ENCODE data around the gene CES5A. TPM values are rescaled to one million over a fixed set of nuclear protein-coding genes. Genes with fewer than 3 reads are reported as not detected.

CES5A gene
- total and polyA plus RNA-seq, 2 of the 4 experiments (the other 2 are of a cell fraction), result not detected

DNA sequence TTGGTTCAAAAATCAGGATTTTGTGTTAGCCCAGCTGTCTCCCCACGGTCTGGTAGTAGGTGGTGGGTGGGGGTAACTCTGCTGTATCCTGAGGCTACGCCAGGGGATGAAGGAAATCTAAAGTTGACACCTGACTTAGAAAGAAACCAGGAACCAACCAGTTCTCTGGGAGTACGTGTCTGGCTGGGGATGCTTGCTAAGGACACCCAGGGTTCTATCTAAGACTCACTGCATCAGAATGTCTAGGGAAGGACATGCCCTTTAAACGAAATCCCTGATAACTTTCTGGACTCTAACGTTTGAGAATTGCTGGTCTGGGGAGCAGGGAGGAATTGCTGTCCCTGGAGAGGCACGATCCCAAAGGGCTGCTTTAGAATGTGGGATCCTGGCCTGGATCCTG lies 39.2 kb upstream of the CES5A start:
- no peak for DNase-seq
- no peak for ATAC-seq (ENCODE audit: low read depth)
- Histone ChIP-seq H3K9me3 (ENCODE audit: control insufficient read depth, insufficient read depth, low read length) (no peaks in the 10 kb centered on the region), H3K36me3 (ENCODE audit: control insufficient read depth, insufficient read depth, low read length) (no peaks in the 10 kb centered on the region), H3K9me1 (ENCODE audit: insufficient read depth, low read length) (no peaks in the 10 kb centered on the region), H4K20me1 (ENCODE audit: insufficient read depth, low read length) (no peaks in the 10 kb centered on the region), H4K8ac (ENCODE audit: low read depth in 2 of 2, low read length in 2 of 2) (no peak overlapping the region), H3K79me1 (ENCODE audit: low read depth in 1 of 2, low read length in 2 of 2) (no peaks in the 10 kb centered on the region), H4K91ac (ENCODE audit: insufficient read depth, low read depth, low read length) (no peak overlapping the region), H3K18ac (ENCODE audit: low read depth, low read length) (no peak overlapping the region), H3K56ac (ENCODE audit: extremely low read depth, insufficient read depth, low read length) (no peak overlapping the region), H2AK5ac (ENCODE audit: low read depth, low read length) (no peak overlapping the region), H2BK15ac (ENCODE audit: low read depth, low read length) (no peak overlapping the region), H3K27me3 (ENCODE audit: control insufficient read depth, insufficient read depth, low read length) (no peaks in the 10 kb centered on the region), H3K4me3 (ENCODE audit: insufficient read depth, low read depth, low read length) (no peak overlapping the region), H2AFZ (replicated peaks; ENCODE audit: low read length, poor library complexity) (no peak overlapping the region), H3K4me2 (ENCODE audit: low read depth, low read length) (no peak overlapping the region), H3K4me1 (ENCODE audit: control insufficient read depth, insufficient read depth, low read length) (no peaks in the 10 kb centered on the region), H2AK9ac (replicated peaks; ENCODE audit: low read depth, low read length, poor library complexity) (no peak overlapping the region), H2BK20ac (ENCODE audit: low read depth, low read length) (no peak overlapping the region), H3K4ac (ENCODE audit: low read depth, low read length) (no peak overlapping the region), H3K23ac (ENCODE audit: low read depth, low read length) (no peak overlapping the region), H2BK120ac (ENCODE audit: low read depth, low read length) (no peak overlapping the region), H3K27ac (ENCODE audit: insufficient read depth, low read length) (no peak overlapping the region), H3K14ac (replicated peaks; ENCODE audit: low read depth, low read length) (no peak overlapping the region), H4K5ac (ENCODE audit: low read depth, low read length) (no peak overlapping the region), H3K9ac (ENCODE audit: low read depth, low read length) (no peak overlapping the region), H2BK5ac (ENCODE audit: low read depth, low read length, poor library complexity, severe bottlenecking) (no peak overlapping the region)
- TF ChIP-seq RFX5 (IDR thresholded peaks at IDR 0.05; ENCODE audit: low read depth, low read length) (no peak), CEBPB (IDR thresholded peaks at IDR 0.05; ENCODE audit: low read depth, low read length) (no peak), CHD1 (IDR thresholded peaks at IDR 0.05; ENCODE audit: low read depth, low read length) (no peak), BHLHE40 (IDR thresholded peaks at IDR 0.05; ENCODE audit: low read depth, low read length) (no peak), MAZ (IDR thresholded peaks at IDR 0.05; ENCODE audit: borderline replicate concordance, low read depth, low read length) (no peak), POLR2A (IDR thresholded peaks at IDR 0.05; ENCODE audit: low read depth, low read length) (no peak), NFE2L2 (IDR thresholded peaks at IDR 0.05; ENCODE audit: low read depth, low read length) (no peak), FOS (IDR thresholded peaks at IDR 0.05; ENCODE audit: low read depth, low read length) (no peak), MXI1 (IDR thresholded peaks at IDR 0.05; ENCODE audit: borderline replicate concordance, low read depth, low read length) (no peak), SMC3 (IDR thresholded peaks at IDR 0.05; ENCODE audit: low read depth, low read length) (no peak), MAFK (IDR thresholded peaks at IDR 0.05; ENCODE audit: low read depth, low read length) (no peak), RAD21 (IDR thresholded peaks at IDR 0.05; ENCODE audit: low read length) (no peak), RCOR1 (IDR thresholded peaks at IDR 0.05; ENCODE audit: insufficient replicate concordance, low read length) (no peak)
- TF ChIP-seq, protein P1, sequence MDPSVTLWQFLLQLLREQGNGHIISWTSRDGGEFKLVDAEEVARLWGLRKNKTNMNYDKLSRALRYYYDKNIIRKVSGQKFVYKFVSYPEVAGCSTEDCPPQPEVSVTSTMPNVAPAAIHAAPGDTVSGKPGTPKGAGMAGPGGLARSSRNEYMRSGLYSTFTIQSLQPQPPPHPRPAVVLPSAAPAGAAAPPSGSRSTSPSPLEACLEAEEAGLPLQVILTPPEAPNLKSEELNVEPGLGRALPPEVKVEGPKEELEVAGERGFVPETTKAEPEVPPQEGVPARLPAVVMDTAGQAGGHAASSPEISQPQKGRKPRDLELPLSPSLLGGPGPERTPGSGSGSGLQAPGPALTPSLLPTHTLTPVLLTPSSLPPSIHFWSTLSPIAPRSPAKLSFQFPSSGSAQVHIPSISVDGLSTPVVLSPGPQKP (IDR thresholded peaks at IDR 0.05; ENCODE audit: borderline replicate concordance, low read depth, low read length), result no peak
- TF ChIP-seq, protein P2, sequence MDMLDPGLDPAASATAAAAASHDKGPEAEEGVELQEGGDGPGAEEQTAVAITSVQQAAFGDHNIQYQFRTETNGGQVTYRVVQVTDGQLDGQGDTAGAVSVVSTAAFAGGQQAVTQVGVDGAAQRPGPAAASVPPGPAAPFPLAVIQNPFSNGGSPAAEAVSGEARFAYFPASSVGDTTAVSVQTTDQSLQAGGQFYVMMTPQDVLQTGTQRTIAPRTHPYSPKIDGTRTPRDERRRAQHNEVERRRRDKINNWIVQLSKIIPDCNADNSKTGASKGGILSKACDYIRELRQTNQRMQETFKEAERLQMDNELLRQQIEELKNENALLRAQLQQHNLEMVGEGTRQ (IDR thresholded peaks at IDR 0.05; ENCODE audit: low read depth, low read length), result no peak
- TF ChIP-seq, protein P3, sequence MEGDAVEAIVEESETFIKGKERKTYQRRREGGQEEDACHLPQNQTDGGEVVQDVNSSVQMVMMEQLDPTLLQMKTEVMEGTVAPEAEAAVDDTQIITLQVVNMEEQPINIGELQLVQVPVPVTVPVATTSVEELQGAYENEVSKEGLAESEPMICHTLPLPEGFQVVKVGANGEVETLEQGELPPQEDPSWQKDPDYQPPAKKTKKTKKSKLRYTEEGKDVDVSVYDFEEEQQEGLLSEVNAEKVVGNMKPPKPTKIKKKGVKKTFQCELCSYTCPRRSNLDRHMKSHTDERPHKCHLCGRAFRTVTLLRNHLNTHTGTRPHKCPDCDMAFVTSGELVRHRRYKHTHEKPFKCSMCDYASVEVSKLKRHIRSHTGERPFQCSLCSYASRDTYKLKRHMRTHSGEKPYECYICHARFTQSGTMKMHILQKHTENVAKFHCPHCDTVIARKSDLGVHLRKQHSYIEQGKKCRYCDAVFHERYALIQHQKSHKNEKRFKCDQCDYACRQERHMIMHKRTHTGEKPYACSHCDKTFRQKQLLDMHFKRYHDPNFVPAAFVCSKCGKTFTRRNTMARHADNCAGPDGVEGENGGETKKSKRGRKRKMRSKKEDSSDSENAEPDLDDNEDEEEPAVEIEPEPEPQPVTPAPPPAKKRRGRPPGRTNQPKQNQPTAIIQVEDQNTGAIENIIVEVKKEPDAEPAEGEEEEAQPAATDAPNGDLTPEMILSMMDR (conservative IDR thresholded peaks at IDR 0.05; ENCODE audit: low read depth, low read length), result no peak
- intact Hi-C loops (cut with micrococcal nuclease), result no loop called here
- in situ Hi-C loops (cut with MboI; ENCODE audit: low sequenced_read_pairs), result no loop called here
- ChIA-PET CTCF (no interaction called here), POLR2A (ENCODE audit: unreplicated experiment) (no interaction called here)
- no TSS peak for BruUV-seq (replicated peaks)
- dilution Hi-C loops (cut with HindIII; ENCODE audit: low sequenced_read_pairs, unreplicated experiment), result no loop called here
- WGBS, 2 experiments (ENCODE audit: extremely low coverage in 2 of 2, insufficient read length in 1 of 2), result 33% methylated on average over 1 of the region's 6 CpGs; no CpG with 5 or more reads in 1 of the 2 experiments

Data from IMR-90 (cell line).